GM12878 (cell line): ENCODE measurements around the gene EIF5. TPM values are rescaled to one million over a fixed set of nuclear protein-coding genes. Genes with fewer than 3 reads are reported as not detected.

ENCODE experiments used
- ATAC-seq: fragments of 200-7000 bp; cut with Tn5 transposase; 3 replicates; pipeline ENCODE4 v1.9.1; 2020; ENCODE audit warnings: mild to moderate bottlenecking, moderate library complexity
- BruUV-seq: library from RNA; stranded (reverse); fragments of 400-500 nt; replicated peaks from 2 replicates; lab custom pipeline; 2021; lab: Mats Ljungman, UMichigan
- CTCF ChIA-PET: fragments of 300-600 bp; sonication (Branson Sonifier 250); formaldehyde crosslinking; extraction: SDS; loops from one replicate; lab custom pipeline; 2021; ENCODE audit warnings: inconsistent platforms; lab: Yijun Ruan, JAX
- POLR2A ChIA-PET: fragments of 350-600 bp; formaldehyde crosslinking; extraction: SDS; loops from one replicate; lab custom pipeline; 2021; ENCODE audit warnings: inconsistent platforms; lab: Charles Lee
- RAD21 ChIA-PET: fragments of 300-600 bp; sonication (Branson Sonifier 250); formaldehyde crosslinking; loops from one replicate; lab custom pipeline; 2023; ENCODE audit warnings: antibody characterized with exemption; ENCODE audit not compliant: unreplicated experiment; lab: Charles Lee
- SMC1A ChIA-PET: fragments of 300-600 bp; sonication (Branson Sonifier 250); formaldehyde crosslinking; loops from one replicate; lab custom pipeline; 2023; ENCODE audit not compliant: unreplicated experiment, uncharacterized antibody; lab: Charles Lee
- DNase-seq: peaks from one replicate; pipeline ENCODE4 v3.0.0-alpha.2; 2011; ENCODE audit warnings: low read depth, low spot score
- FAIRE-seq: peaks from 3 replicates; lab custom pipeline; 2011; peaks lifted over from hg19 to GRCh38; lab: Jason Lieb, UNC
- H2AFZ ChIP-seq: 2 replicates; pipeline ENCODE4 v1.6.0; 2011; ENCODE audit warnings: low read depth, low read length, control low read depth; ENCODE audit not compliant: control insufficient read depth
- H3K27ac ChIP-seq: 2 replicates; pipeline ENCODE4 v1.5.1; 2011; ENCODE audit warnings: control low read depth; ENCODE audit not compliant: control insufficient read depth, insufficient read depth
- H3K27me3 ChIP-seq, 2 experiments: replicated peaks in 1 of 2; 2 replicates each; pipeline versions ENCODE4 v1.6.0 to v1.6.1; 2011; ENCODE audit warnings: low read length in 1 of 2; ENCODE audit not compliant: control insufficient read depth in 2 of 2, insufficient read depth in 2 of 2
- H3K36me3 ChIP-seq, 2 experiments: 2 replicates each; pipeline ENCODE4 v1.5.1; 2011; ENCODE audit warnings: low read length in 1 of 2; ENCODE audit not compliant: control insufficient read depth in 2 of 2, insufficient read depth in 2 of 2
- H3K4me1 ChIP-seq: 2 replicates; pipeline ENCODE4 v1.6.1; 2011; ENCODE audit warnings: mild to moderate bottlenecking, low read length, moderate library complexity, mixed read lengths; ENCODE audit not compliant: control insufficient read depth, insufficient read depth
- H3K4me2 ChIP-seq: 2 replicates; pipeline ENCODE4 v1.6.0; 2011; ENCODE audit warnings: control low read depth; ENCODE audit not compliant: control insufficient read depth, insufficient read depth
- H3K4me3 ChIP-seq: fragments of 200-600 bp; sonication (generic); 2 replicates; pipeline ENCODE4 v1.5.1; 2016
- H3K79me2 ChIP-seq: 2 replicates; pipeline ENCODE4 v1.6.0; 2011; ENCODE audit warnings: low read length; ENCODE audit not compliant: control insufficient read depth, insufficient read depth
- H3K9ac ChIP-seq: 2 replicates; pipeline ENCODE4 v1.8.0; 2011; ENCODE audit warnings: low read length, control low read depth, mixed read lengths; ENCODE audit not compliant: control insufficient read depth, insufficient read depth
- H3K9me3 ChIP-seq: replicated peaks from 3 replicates; pipeline ENCODE4 v1.5.1; 2011; ENCODE audit warnings: mild to moderate bottlenecking, low read length; ENCODE audit not compliant: control insufficient read depth, insufficient read depth
- H4K20me1 ChIP-seq: 2 replicates; pipeline ENCODE4 v1.6.0; 2011; ENCODE audit not compliant: control insufficient read depth, insufficient read depth
- HCFC1 ChIP-seq: fragments of 150-350 bp; IDR thresholded peaks from 2 replicates; pipeline ENCODE4 v1.6.1; 2014; ENCODE audit warnings: low read length
- MTA3 ChIP-seq: IDR thresholded peaks from 2 replicates; pipeline ENCODE4 v1.6.1; 2012; ENCODE audit warnings: low read length, inconsistent platforms, borderline replicate concordance
- NR2C2 ChIP-seq: IDR thresholded peaks from 2 replicates; pipeline ENCODE4 v1.6.1; 2011; ENCODE audit warnings: borderline replicate concordance, low read depth; ENCODE audit not compliant: control insufficient read depth, insufficient read length
- WGBS: methylation state at CpG from one replicate; pipeline ENCODE4 v1.1.6; 2016; ENCODE audit warnings: low lambda C conversion rate; ENCODE audit not compliant: insufficient replicate concordance, insufficient coverage; ENCODE audit errors: missing lambda C conversion rate; 5-methylcytosine and 5-hydroxymethylcytosine counted together
- in situ Hi-C: fragments of 300-500 bp; cut with MboI; formaldehyde crosslinking; loops from 9 replicates; pipeline ENCODE4 v1.14.3; 2018; ENCODE audit warnings: mixed read lengths
- intact Hi-C: fragments of 100-400 bp; cut with micrococcal nuclease; formaldehyde crosslinking; loops from one replicate; pipeline ENCODE4 v1.14.2; 2022; ENCODE audit not compliant: unreplicated experiment
- polyA plus RNA-seq, 11 experiments: library from polyadenylated mRNA; depleted of rRNA in 4 of 11; unstranded in 6 of 11; stranded (reverse) in 5 of 11; fragments of >200 nt; fragmentation: Nextera tagmentation in 4 of 11; fragmentation: Illumina TruSeq in 1 of 11; extraction: Ambion mirVana in 4 of 11; extraction: Trizol in 1 of 11; gene quantifications; 1 replicate in 1 of 11; 2 replicates in 10 of 11; pipeline versions ENCODE4 v1.2.1 to v1.2.3, GENCODE V29; 2011 to 2016; ENCODE audit warnings: inconsistent platforms in 2 of 11, missing spikeins in 2 of 11, low read depth in 1 of 11
- total RNA-seq, 4 experiments: library from RNA; depleted of rRNA in 3 of 4; stranded (reverse); fragments of >200 nt in 3 of 4; fragmentation: Illumina TruSeq in 1 of 4; extraction: Trizol in 1 of 4; gene quantifications; 2 replicates each; pipeline versions ENCODE4 v1.2.1 to v1.2.3, GENCODE V29; 2013 to 2021
- TF ChIP-seq, protein P1 (sequence below), 3 experiments: IDR thresholded peaks in 2 of 3; conservative IDR thresholded peaks in 1 of 3; 2 replicates each; pipeline ENCODE4 v1.5.1; 2011; ENCODE audit warnings: low read depth in 3 of 3, low read length in 3 of 3, mild to moderate bottlenecking in 3 of 3, control low read depth in 2 of 3, moderate library complexity in 2 of 3, inconsistent platforms in 1 of 3, mixed read lengths in 1 of 3; ENCODE audit not compliant: control insufficient read depth in 2 of 3, insufficient read depth in 1 of 3; ENCODE audit errors: extremely low read depth in 1 of 3
- TF ChIP-seq, protein P2 (sequence below): fragments of 450-650 bp; formaldehyde crosslinking; IDR thresholded peaks from 2 replicates; pipeline ENCODE4 v1.4.0; 2020; ENCODE audit warnings: mild to moderate bottlenecking, moderate library complexity

The EIF5 gene
- total and polyA plus RNA-seq, 10 of the 15 experiments (the other 5 are each of a cell fraction or from before 2014, with no cell fraction given) = 51.2 to 360 (median 115) TPM

DNA sequence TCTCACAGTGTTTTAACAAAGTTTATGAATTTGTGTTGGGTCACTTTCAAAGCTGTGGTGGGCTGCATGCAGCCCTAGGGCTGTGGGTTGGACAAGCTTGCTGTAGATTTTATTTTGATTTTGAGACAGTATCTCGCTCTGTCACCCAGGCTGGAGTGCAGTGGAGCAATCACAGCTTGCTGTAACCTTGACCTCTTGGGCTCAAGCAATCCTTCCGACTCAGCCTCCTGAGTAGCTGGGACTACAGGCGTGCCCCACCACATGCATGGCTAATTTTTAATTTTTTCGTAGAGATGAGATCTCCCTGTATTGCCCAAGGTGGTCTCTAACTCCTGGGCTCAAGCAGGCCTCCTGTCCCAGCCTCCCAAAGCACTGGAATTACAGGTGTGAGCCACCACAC is 56.6 kb downstream of the EIF5 start:
- H3K4me3 ChIP-seq = no peak overlapping the region
- peaks cover 89% of the 10 kb centered on the region for H3K79me2 ChIP-seq
- no peaks in the 10 kb centered on the region for H3K27me3 ChIP-seq
- in situ Hi-C loops (no loop called here), intact Hi-C loops (no loop called here)
- no peaks in the 10 kb centered on the region for H3K9me3 ChIP-seq
- no peak for FAIRE-seq
- no peak overlapping the region for H3K9ac ChIP-seq
- no peak for DNase-seq
- ATAC-seq = no peak
- ChIA-PET RAD21 (interaction anchor here (0.7 to 2.5 kb wide), 9 partner anchors 25 to 285 kb away, joined by 3 to 12 read pairs (median 4); partner anchors contain the start of gene EIF5), POLR2A (interaction anchor here (0.5 to 1.4 kb wide), 5 partner anchors 17 to 112 kb away, joined by 3 to 7 read pairs (median 4); partner anchors contain the start of gene EIF5), SMC1A (interaction anchor here (0.7 to 4.3 kb wide), 16 partner anchors 10 to 696 kb away, joined by 3 to 22 read pairs (median 4); no protein-coding TSS in a partner anchor), CTCF (interaction anchor here (0.5 to 6.0 kb wide), 29 partner anchors 11 to 664 kb away, joined by 3 to 99 read pairs (median 5); partner anchors contain the start of gene EIF5)
- TF ChIP-seq, protein P1, sequence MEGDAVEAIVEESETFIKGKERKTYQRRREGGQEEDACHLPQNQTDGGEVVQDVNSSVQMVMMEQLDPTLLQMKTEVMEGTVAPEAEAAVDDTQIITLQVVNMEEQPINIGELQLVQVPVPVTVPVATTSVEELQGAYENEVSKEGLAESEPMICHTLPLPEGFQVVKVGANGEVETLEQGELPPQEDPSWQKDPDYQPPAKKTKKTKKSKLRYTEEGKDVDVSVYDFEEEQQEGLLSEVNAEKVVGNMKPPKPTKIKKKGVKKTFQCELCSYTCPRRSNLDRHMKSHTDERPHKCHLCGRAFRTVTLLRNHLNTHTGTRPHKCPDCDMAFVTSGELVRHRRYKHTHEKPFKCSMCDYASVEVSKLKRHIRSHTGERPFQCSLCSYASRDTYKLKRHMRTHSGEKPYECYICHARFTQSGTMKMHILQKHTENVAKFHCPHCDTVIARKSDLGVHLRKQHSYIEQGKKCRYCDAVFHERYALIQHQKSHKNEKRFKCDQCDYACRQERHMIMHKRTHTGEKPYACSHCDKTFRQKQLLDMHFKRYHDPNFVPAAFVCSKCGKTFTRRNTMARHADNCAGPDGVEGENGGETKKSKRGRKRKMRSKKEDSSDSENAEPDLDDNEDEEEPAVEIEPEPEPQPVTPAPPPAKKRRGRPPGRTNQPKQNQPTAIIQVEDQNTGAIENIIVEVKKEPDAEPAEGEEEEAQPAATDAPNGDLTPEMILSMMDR (IDR thresholded peaks at IDR 0.05 in 2 of 3, conservative IDR thresholded peaks at IDR 0.05 in 1 of 3; ENCODE audit: control insufficient read depth in 2 of 3, extremely low read depth in 1 of 3, insufficient read depth in 1 of 3, low read depth in 3 of 3, low read length in 3 of 3) = 0 out of 6 replicates have a peak, but pooled peaks of 1 of the 3 experiments have one; percentile 1
- TF ChIP-seq, protein P2, sequence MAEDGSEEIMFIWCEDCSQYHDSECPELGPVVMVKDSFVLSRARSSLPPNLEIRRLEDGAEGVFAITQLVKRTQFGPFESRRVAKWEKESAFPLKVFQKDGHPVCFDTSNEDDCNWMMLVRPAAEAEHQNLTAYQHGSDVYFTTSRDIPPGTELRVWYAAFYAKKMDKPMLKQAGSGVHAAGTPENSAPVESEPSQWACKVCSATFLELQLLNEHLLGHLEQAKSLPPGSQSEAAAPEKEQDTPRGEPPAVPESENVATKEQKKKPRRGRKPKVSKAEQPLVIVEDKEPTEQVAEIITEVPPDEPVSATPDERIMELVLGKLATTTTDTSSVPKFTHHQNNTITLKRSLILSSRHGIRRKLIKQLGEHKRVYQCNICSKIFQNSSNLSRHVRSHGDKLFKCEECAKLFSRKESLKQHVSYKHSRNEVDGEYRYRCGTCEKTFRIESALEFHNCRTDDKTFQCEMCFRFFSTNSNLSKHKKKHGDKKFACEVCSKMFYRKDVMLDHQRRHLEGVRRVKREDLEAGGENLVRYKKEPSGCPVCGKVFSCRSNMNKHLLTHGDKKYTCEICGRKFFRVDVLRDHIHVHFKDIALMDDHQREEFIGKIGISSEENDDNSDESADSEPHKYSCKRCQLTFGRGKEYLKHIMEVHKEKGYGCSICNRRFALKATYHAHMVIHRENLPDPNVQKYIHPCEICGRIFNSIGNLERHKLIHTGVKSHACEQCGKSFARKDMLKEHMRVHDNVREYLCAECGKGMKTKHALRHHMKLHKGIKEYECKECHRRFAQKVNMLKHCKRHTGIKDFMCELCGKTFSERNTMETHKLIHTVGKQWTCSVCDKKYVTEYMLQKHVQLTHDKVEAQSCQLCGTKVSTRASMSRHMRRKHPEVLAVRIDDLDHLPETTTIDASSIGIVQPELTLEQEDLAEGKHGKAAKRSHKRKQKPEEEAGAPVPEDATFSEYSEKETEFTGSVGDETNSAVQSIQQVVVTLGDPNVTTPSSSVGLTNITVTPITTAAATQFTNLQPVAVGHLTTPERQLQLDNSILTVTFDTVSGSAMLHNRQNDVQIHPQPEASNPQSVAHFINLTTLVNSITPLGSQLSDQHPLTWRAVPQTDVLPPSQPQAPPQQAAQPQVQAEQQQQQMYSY = no peak
- TF ChIP-seq HCFC1 (no peak), NR2C2 (no peak), MTA3 (no peak)
- H3K36me3 ChIP-seq = no peaks in the 10 kb centered on the region
- H3K27ac ChIP-seq = no peak overlapping the region
- BruUV-seq = no TSS peak
- 71% methylated on average over 4 of the region's 4 CpGs for WGBS
- no peak overlapping the region for H2AFZ ChIP-seq
- peaks cover 18% of the 10 kb centered on the region for H3K4me1 ChIP-seq
- H4K20me1 ChIP-seq = peaks cover 2% of the 10 kb centered on the region
- no peak overlapping the region for H3K4me2 ChIP-seq
